22Rv1 (cell line): ENCODE data around the gene C1orf94.

Experiments used
- CTCF ChIP-seq: fragments of 450-650 bp; IDR thresholded peaks from 2 replicates; pipeline ENCODE4 v1.5.1; 2017; ENCODE audit warnings: mild to moderate bottlenecking
- ZFX ChIP-seq: fragments of 450-650 bp; IDR thresholded peaks from 2 replicates; pipeline ENCODE4 v1.6.1; 2017; ENCODE audit warnings: antibody characterized with exemption, borderline replicate concordance

GRCh38 chr1:34262921-34263320, 86.2 kb downstream of the C1orf94 start:
- TF ChIP-seq CTCF (no peak), ZFX (no peak)
